HG03097 (cell line): ENCODE results near the gene KLK7.

Experiments used
- ATAC-seq: cut with Tn5 transposase; IDR thresholded peaks from one replicate; pipeline ENCODE4 v1.9.1; 2021; ENCODE audit not compliant: unreplicated experiment, low FRiP score

Gene KLK7

GRCh38 chr19:50983625-50984292, at the start of gene KLK7:
Gene KLK7, minus strand, starts transcription at chr19:50983917. Its CDS starts 1,518 bp downstream, at chr19:50982399.
- no peak for ATAC-seq

GRCh38 chr19:51031880-51032225, 48.1 kb upstream of the KLK7 start:
- ATAC-seq = no peak

- ATAC-seq = no peak
Observed at GRCh38 chr19:51031220-51031879, 47.6 kb upstream of the KLK7 start.

- no peak for ATAC-seq
Observed at GRCh38 chr19:51030631-51031030, 46.9 kb upstream of the KLK7 start.

- ATAC-seq = no peak
Observed at GRCh38 chr19:51029718-51030117, 46.0 kb upstream of the KLK7 start.

- ATAC-seq = no peak
Observed at GRCh38 chr19:51027873-51028272, 44.2 kb upstream of the KLK7 start.

- no peak for ATAC-seq
Observed at GRCh38 chr19:51027126-51027806, 43.5 kb upstream of the KLK7 start.

- ATAC-seq = no peak
Observed at GRCh38 chr19:51026554-51026831, 42.8 kb upstream of the KLK7 start, which contains the start of gene KLK11. Gene KLK11, minus strand, starts transcription at chr19:51026616. Its CDS starts 985 bp downstream, at chr19:51025631.

- no peak for ATAC-seq
Observed at GRCh38 chr19:51025809-51026553, 42.3 kb upstream of the KLK7 start.

GRCh38 chr19:51025401-51025800, 41.7 kb upstream of the KLK7 start:
- ATAC-seq = no peak

GRCh38 chr19:51024924-51025323, 41.2 kb upstream of the KLK7 start:
- no peak for ATAC-seq

- ATAC-seq = no peak
Observed at GRCh38 chr19:51023946-51024345, 40.2 kb upstream of the KLK7 start.

GRCh38 chr19:51022526-51022925, 38.8 kb upstream of the KLK7 start:
- ATAC-seq = no peak

GRCh38 chr19:51020988-51021651, 37.4 kb upstream of the KLK7 start:
- ATAC-seq = no peak

- ATAC-seq = no peak
Observed at GRCh38 chr19:51019544-51019925, 35.8 kb upstream of the KLK7 start, which contains the start of gene KLK10. Gene KLK10, minus strand, starts transcription at chr19:51019709. Its CDS starts 579 bp downstream, at chr19:51019130.

GRCh38 chr19:51018745-51019543, 35.2 kb upstream of the KLK7 start:
- no peak for ATAC-seq

- ATAC-seq = no peak
Observed at GRCh38 chr19:51016798-51017683, 33.3 kb upstream of the KLK7 start.

- no peak for ATAC-seq
Observed at GRCh38 chr19:51015691-51016267, 32.1 kb upstream of the KLK7 start.

GRCh38 chr19:51014242-51014641, 30.5 kb upstream of the KLK7 start:
- no peak for ATAC-seq
